Activated naive CD8-positive, alpha-beta T cell (primary cell): Measurements from ENCODE around the gene FLVCR2.
"Not testable (repeated sequence)": the region's sequence is repeated elsewhere in the genome, so short reads cannot be mapped to it uniquely, and the experiment has no call there.

Experiments
- H3K27ac Mint-ChIP-seq: one replicate; pipeline ENCODE4 v1.8.0; 2021; ENCODE audit warnings: mixed read lengths
- H3K27me3 Mint-ChIP-seq: one replicate; pipeline ENCODE4 v1.8.0; 2021; ENCODE audit warnings: mixed read lengths
- H3K36me3 Mint-ChIP-seq: one replicate; pipeline ENCODE4 v1.8.0; 2021; ENCODE audit warnings: mixed read lengths
- H3K4me1 Mint-ChIP-seq: one replicate; pipeline ENCODE4 v1.8.0; 2021; ENCODE audit warnings: low read depth, mixed read lengths
- H3K4me3 Mint-ChIP-seq: one replicate; pipeline ENCODE4 v1.8.0; 2021; ENCODE audit warnings: mild to moderate bottlenecking, mixed read lengths
- H3K9me3 Mint-ChIP-seq: one replicate; pipeline ENCODE4 v1.8.0; 2021; ENCODE audit warnings: low read depth, mixed read lengths

Gene FLVCR2

GRCh38 chr14:75597149-75597548 lies 18.7 kb downstream of the FLVCR2 start:
- no peaks in the 10 kb centered on the region for H3K27me3 Mint-ChIP-seq
- no peaks in the 10 kb centered on the region for H3K9me3 Mint-ChIP-seq
- no peak overlapping the region for H3K27ac Mint-ChIP-seq
- H3K4me1 Mint-ChIP-seq = no peaks in the 10 kb centered on the region
- H3K4me3 Mint-ChIP-seq = no peak overlapping the region
- peaks cover 4% of the 10 kb centered on the region for H3K36me3 Mint-ChIP-seq

DNA sequence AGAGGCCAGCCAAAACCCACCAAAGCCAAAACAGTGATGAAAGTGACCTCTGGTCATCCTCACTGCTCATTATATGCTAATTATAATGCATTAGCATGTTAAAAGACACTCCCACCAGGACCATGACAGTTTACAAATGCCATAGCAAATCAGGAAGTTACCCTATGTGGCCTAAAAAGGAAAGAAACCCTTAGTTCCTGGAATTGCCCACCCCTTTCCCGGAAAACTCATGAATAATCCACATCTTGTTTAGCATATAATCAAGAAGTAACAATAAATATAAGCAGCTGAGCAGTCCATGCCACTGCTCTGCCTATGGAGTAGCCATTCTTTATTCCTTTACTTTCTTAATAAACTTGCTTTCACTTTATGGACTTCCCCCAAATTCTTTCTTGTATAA lies 21.7 kb downstream of the FLVCR2 start:
- not testable (repeated sequence) for H3K4me1 Mint-ChIP-seq, H3K27me3 Mint-ChIP-seq, H3K36me3 Mint-ChIP-seq, H3K9me3 Mint-ChIP-seq, H3K27ac Mint-ChIP-seq, H3K4me3 Mint-ChIP-seq

GRCh38 chr14:75601061-75601460 lies 22.6 kb downstream of the FLVCR2 start:
- H3K36me3 Mint-ChIP-seq, H3K9me3 Mint-ChIP-seq, H3K27me3 Mint-ChIP-seq, H3K27ac Mint-ChIP-seq, H3K4me3 Mint-ChIP-seq, H3K4me1 Mint-ChIP-seq: not testable (repeated sequence)

DNA sequence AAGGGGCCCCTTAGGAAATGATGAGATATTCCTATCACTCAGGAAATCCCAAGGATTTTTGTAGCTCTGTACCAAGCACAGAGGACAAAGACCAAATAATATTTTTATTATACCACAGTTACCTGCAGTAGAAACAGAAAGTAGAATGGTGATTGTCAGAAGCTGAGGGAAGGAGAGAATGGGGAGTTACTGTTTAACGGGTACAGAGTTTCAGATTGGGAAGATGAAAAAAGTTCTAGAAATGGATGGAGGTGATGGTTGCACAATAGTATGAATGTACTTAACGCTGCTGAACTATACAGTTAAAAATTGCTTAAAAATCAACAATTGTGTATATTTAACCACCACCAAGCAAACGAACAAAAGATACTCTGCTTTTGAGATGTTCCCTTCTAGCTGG lies 24.1 kb downstream of the FLVCR2 start:
- Mint-ChIP-seq H3K27ac (no peak overlapping the region), H3K27me3 (no peaks in the 10 kb centered on the region)

GRCh38 chr14:75604979-75605851 lies 26.8 kb downstream of the FLVCR2 start:
- peaks cover 4% of the 10 kb centered on the region for H3K36me3 Mint-ChIP-seq
- H3K9me3 Mint-ChIP-seq = no peaks in the 10 kb centered on the region
- H3K4me3 Mint-ChIP-seq = no peak overlapping the region
- H3K27me3 Mint-ChIP-seq = no peaks in the 10 kb centered on the region
- H3K27ac Mint-ChIP-seq = no peak overlapping the region
- H3K4me1 Mint-ChIP-seq = no peaks in the 10 kb centered on the region

More for the DNA sequence above, 24.1 kb downstream of the FLVCR2 start:
- Mint-ChIP-seq H3K4me1 (no peaks in the 10 kb centered on the region), H3K36me3 (peaks cover 2% of the 10 kb centered on the region), H3K4me3 (no peak overlapping the region), H3K9me3 (no peaks in the 10 kb centered on the region)

- no peaks in the 10 kb centered on the region for H3K4me1 Mint-ChIP-seq
- H3K27me3 Mint-ChIP-seq = no peaks in the 10 kb centered on the region
- no peaks in the 10 kb centered on the region for H3K9me3 Mint-ChIP-seq
- H3K36me3 Mint-ChIP-seq = peaks cover 4% of the 10 kb centered on the region
- H3K27ac Mint-ChIP-seq = no peak overlapping the region
- H3K4me3 Mint-ChIP-seq = no peak overlapping the region
Observed at GRCh38 chr14:75605916-75606315, 27.5 kb downstream of the FLVCR2 start.

- H3K27me3 Mint-ChIP-seq = no peaks in the 10 kb centered on the region
- no peak overlapping the region for H3K4me3 Mint-ChIP-seq
- peaks cover 4% of the 10 kb centered on the region for H3K36me3 Mint-ChIP-seq
- no peaks in the 10 kb centered on the region for H3K9me3 Mint-ChIP-seq
- H3K4me1 Mint-ChIP-seq = no peaks in the 10 kb centered on the region
- H3K27ac Mint-ChIP-seq = no peak overlapping the region
Observed at GRCh38 chr14:75607044-75607443, 28.6 kb downstream of the FLVCR2 start.

DNA sequence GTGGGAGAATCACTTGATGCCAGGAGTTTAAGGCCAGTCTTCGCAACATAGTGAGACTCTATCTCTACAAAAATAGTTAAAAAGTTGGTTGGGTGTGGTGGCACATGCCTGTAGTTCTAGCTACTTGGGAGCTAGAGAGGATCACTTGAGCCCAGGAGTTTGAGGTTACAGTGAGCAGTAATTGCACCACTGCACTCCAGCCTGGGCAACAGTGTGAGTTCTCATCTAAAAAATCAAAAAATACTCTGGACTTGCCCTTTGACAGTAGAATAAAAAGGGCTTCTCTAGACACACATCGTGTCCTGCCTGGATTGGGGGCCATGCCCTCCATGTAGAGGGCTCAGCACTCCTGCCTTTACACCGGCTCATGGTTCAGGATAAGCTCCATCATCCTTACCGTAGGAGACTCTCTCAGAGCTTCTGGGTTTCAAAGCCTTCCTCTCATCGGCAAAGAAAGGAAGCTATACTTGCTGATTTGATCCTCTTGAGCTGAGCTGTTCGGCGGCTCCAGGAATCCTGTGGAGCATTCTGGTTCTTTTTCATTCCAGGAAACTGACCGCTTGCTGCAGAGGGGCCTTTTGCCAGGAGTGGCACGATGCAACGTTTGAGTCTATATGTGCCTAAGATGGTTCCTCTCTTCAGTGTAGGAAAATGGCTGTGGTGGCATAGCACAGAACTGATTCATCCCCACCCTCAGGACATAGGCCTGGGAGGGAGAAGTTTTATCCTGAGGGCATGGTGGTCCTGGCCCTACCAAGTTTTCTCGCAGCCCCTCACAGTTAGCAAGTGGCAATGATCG lies 29.6 kb downstream of the FLVCR2 start:
- no peaks in the 10 kb centered on the region for H3K4me1 Mint-ChIP-seq
- H3K9me3 Mint-ChIP-seq = no peaks in the 10 kb centered on the region
- H3K36me3 Mint-ChIP-seq = peaks cover 4% of the 10 kb centered on the region
- no peak overlapping the region for H3K4me3 Mint-ChIP-seq
- no peaks in the 10 kb centered on the region for H3K27me3 Mint-ChIP-seq
- H3K27ac Mint-ChIP-seq = no peak overlapping the region

GRCh38 chr14:75609116-75609515 lies 30.7 kb downstream of the FLVCR2 start:
- Mint-ChIP-seq H3K9me3 (no peaks in the 10 kb centered on the region), H3K4me3 (no peak overlapping the region), H3K4me1 (no peaks in the 10 kb centered on the region), H3K27me3 (no peaks in the 10 kb centered on the region), H3K27ac (no peak overlapping the region), H3K36me3 (peaks cover 6% of the 10 kb centered on the region)

DNA sequence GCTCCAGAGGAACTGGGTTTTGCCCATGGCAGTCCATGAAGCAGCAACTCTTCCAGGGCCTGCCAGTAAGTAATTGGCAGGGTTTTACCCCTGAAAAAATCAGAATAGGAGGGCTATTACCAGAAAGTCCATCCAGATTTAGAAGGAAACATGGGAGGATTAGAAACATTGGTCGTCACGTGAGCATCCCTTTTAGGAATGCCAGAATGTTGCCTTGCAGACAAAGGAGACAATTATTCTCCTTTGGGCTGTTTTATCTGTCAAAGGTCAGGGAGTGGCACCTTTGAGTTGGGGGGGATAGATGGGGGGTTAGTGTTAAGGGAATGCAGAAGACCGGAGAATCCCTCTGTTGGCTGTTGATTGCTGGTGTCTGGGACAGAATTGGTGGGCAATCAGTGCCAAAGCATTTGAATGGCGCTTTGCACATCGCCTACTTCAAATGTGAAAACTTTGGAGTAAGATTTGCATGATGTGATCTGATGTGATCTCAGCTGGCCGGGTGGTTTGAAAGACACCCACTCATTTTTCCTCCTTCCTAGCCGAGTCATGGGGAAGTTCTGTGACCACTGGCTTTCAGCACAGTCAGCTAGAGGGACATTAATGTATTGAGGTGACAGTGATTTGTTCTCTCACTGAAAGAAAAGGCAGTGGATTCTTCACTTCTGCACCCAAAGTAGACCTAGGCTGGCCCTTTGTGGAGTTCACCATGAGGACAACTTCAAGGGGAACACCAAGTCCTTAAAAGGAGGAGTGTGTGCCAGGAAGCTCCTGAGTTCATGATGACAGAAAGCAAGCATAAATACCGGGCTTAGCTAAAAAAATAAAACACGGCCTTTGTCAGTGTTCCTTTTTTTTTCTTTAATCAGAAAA lies 31.4 kb downstream of the FLVCR2 start:
- Mint-ChIP-seq H3K36me3 (peaks cover 11% of the 10 kb centered on the region), H3K4me3 (no peak overlapping the region), H3K4me1 (no peaks in the 10 kb centered on the region), H3K27me3 (no peaks in the 10 kb centered on the region), H3K27ac (no peak overlapping the region), H3K9me3 (no peaks in the 10 kb centered on the region)

- H3K27ac Mint-ChIP-seq = no peak overlapping the region
- peaks cover 11% of the 10 kb centered on the region for H3K36me3 Mint-ChIP-seq
- H3K27me3 Mint-ChIP-seq = no peaks in the 10 kb centered on the region
- no peak overlapping the region for H3K4me3 Mint-ChIP-seq
- no peaks in the 10 kb centered on the region for H3K9me3 Mint-ChIP-seq
- H3K4me1 Mint-ChIP-seq = no peaks in the 10 kb centered on the region
Observed at GRCh38 chr14:75610834-75611233, 32.4 kb downstream of the FLVCR2 start.

DNA sequence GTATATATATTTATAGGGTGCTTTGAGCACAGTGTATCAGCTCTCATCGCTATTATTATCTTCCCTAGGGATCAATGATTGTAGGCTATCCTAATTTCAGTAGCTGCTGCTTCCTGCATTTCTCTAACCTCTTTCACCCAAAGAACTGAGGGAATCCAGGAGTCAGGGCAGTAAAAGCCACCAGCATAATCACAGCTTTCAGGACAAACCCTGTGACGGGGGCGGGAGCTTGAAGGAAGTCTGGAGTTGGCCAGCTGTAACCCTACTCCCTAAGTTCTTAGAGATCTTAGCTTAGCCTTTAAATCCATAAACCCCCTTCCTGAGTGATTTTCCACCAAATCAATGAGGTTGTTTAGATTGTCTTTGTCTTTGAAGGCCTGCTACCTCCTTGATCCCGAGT lies 33.7 kb downstream of the FLVCR2 start:
- Mint-ChIP-seq H3K4me1 (no peaks in the 10 kb centered on the region), H3K9me3 (no peaks in the 10 kb centered on the region), H3K4me3 (no peak overlapping the region), H3K36me3 (peaks cover 11% of the 10 kb centered on the region), H3K27me3 (no peaks in the 10 kb centered on the region), H3K27ac (no peak overlapping the region)

DNA sequence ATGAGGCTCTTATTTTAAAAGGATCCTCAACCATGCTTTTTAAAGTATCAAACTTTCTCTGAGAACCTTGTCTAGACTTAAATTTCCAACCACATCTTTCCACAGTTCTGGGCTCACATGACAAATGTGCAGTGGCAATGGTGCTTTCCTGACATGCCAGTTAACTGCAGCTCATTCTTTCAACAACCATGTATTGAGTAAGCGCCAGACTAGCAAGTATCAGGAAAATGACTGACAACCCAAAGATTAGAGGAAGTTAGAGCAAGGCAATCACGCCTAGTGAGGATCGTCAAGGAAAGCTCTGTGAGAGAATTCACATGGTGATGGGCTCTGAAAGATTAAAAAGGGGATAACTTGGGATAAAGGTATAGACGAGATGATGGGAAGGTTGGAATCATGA lies 35.8 kb downstream of the FLVCR2 start:
- H3K36me3 Mint-ChIP-seq = peaks cover 7% of the 10 kb centered on the region
- no peak overlapping the region for H3K27ac Mint-ChIP-seq
- H3K4me3 Mint-ChIP-seq = no peak overlapping the region
- no peaks in the 10 kb centered on the region for H3K4me1 Mint-ChIP-seq
- no peaks in the 10 kb centered on the region for H3K27me3 Mint-ChIP-seq
- H3K9me3 Mint-ChIP-seq = no peaks in the 10 kb centered on the region

DNA sequence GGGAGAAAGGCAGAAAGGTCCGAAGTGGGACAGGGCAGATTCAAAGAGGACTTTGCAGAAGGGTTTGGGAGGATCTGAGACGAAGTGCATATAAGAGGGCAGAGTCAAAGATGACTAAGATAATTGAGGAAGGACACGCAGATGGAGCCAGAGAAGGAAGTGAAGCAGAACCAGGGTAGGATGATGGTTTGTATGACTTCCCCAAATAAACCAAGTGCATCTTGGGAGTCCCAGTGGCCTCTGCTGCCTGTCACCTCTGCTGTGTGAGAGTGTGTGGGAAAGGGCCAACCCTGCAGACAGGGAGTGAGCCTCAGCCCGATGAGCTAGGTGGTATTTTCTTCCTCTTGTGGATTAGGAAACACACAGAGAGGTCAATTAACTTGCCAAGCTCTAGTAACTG lies 36.8 kb downstream of the FLVCR2 start:
- Mint-ChIP-seq H3K4me1 (no peaks in the 10 kb centered on the region), H3K4me3 (no peak overlapping the region), H3K27me3 (no peaks in the 10 kb centered on the region), H3K36me3 (peaks cover 7% of the 10 kb centered on the region), H3K27ac (no peak overlapping the region), H3K9me3 (no peaks in the 10 kb centered on the region)

DNA sequence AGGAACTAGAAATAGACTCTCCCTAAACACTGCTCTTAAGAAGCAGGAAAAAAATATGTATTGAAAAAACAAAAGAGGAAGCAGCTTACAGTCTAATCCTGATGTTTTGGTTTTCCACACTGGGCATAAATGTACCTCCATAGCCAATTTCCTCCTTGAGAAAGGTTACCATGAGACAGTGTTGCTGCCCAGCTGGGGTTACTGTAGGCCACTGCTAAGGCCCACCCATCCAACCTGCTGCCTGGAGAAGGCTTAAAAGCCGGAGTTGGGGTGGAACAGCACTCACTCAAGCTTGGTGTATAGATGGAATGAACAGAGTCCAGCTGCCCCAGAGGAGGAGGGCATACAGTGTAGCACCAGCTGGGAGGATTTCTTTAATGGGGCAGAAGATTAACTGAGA lies 41.1 kb downstream of the FLVCR2 start:
- Mint-ChIP-seq H3K36me3 (peaks cover 3% of the 10 kb centered on the region), H3K4me3 (no peak overlapping the region), H3K27me3 (no peaks in the 10 kb centered on the region), H3K27ac (no peak overlapping the region), H3K9me3 (no peaks in the 10 kb centered on the region), H3K4me1 (no peaks in the 10 kb centered on the region)
